ENCODE data around the gene CNDP2.

DNA sequence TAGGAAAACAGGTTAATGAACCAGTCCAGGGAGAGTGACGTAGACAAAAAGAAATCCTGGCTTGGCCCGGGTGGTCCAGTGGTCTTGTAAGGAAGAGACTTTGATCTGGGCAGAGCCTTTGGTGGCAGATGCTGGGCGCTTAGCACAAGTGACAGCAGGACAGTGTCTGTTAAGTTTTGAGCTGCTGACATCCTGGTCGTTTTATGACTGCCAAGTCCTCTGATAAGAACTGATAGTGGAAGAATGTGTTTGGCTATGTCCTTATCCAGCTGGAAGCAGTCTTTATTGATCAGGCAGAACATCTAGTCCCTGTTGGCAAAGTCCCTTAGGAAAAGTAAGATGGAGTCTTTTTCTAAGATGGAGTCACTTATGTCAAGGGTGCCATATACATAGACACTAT lies 74.1 kb downstream of the CNDP2 start:
- TF ChIP-seq ZNF761 (CRISPR knock-in tag; conservative IDR thresholded peaks at IDR 0.05) = no peak
- TF ChIP-seq, protein P1, sequence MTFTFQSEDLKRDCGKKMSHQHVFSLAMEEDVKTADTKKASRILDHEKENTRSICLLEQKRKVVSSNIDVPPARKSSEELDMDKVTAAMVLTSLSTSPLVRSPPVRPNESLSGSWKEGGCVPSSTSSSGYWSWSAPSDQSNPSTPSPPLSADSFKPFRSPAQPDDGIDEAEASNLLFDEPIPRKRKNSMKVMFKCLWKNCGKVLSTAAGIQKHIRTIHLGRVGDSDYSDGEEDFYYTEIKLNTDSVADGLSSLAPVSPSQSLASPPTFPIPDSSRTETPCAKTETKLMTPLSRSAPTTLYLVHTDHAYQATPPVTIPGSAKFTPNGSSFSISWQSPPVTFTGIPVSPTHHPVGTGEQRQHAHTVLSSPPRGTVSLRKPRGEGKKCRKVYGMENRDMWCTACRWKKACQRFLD (CRISPR knock-in tag; IDR thresholded peaks at IDR 0.05; ENCODE audit: borderline replicate concordance) = no peak
- no peak for TF ChIP-seq SP1 (IDR thresholded peaks at IDR 0.05)
- TF ChIP-seq SP1 (CRISPR knock-in tag; IDR thresholded peaks at IDR 0.05) = no peak
- no peak for TF ChIP-seq FOXP1 (IDR thresholded peaks at IDR 0.05)
- TF ChIP-seq FOXP1 (CRISPR knock-in tag; IDR thresholded peaks at IDR 0.05) = no peak
- TF ChIP-seq, protein P2, sequence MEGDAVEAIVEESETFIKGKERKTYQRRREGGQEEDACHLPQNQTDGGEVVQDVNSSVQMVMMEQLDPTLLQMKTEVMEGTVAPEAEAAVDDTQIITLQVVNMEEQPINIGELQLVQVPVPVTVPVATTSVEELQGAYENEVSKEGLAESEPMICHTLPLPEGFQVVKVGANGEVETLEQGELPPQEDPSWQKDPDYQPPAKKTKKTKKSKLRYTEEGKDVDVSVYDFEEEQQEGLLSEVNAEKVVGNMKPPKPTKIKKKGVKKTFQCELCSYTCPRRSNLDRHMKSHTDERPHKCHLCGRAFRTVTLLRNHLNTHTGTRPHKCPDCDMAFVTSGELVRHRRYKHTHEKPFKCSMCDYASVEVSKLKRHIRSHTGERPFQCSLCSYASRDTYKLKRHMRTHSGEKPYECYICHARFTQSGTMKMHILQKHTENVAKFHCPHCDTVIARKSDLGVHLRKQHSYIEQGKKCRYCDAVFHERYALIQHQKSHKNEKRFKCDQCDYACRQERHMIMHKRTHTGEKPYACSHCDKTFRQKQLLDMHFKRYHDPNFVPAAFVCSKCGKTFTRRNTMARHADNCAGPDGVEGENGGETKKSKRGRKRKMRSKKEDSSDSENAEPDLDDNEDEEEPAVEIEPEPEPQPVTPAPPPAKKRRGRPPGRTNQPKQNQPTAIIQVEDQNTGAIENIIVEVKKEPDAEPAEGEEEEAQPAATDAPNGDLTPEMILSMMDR (CRISPR knock-in tag; IDR thresholded peaks at IDR 0.05) = no peak
- TF ChIP-seq MTF1 (CRISPR knock-in tag; IDR thresholded peaks at IDR 0.05) = no peak
- TF ChIP-seq ZSCAN9 (CRISPR knock-in tag; IDR thresholded peaks at IDR 0.05; ENCODE audit: borderline replicate concordance) = no peak
- no peak for TF ChIP-seq SAFB2 (CRISPR knock-in tag; IDR thresholded peaks at IDR 0.05; ENCODE audit: borderline replicate concordance, low read depth)
- TF ChIP-seq SMC3 (IDR thresholded peaks at IDR 0.05; ENCODE audit: low read length) = no peak
- no peak for TF ChIP-seq SIN3A (IDR thresholded peaks at IDR 0.05; ENCODE audit: borderline replicate concordance, low read depth, low read length)
- TF ChIP-seq FOXM1 (CRISPR knock-in tag; IDR thresholded peaks at IDR 0.05) = no peak
- TF ChIP-seq RAD21 (CRISPR knock-in tag; IDR thresholded peaks at IDR 0.05) = no peak
- no peak for TF ChIP-seq HHEX (CRISPR knock-in tag; IDR thresholded peaks at IDR 0.05)

Measured in HepG2 (cell line).